M059J (cell line): Measurements from ENCODE around the gene ANP32A. TPM values are rescaled to one million over a fixed set of nuclear protein-coding genes. Genes with fewer than 3 reads are reported as not detected.
A peak's percentile ranks its signal among the peaks of the same experiment; 100 is the strongest.
"Not testable (repeated sequence)": the region's sequence is repeated elsewhere in the genome, so short reads cannot be mapped to it uniquely, and the experiment has no call there.

Experiments used
- DNase-seq: peaks from one replicate; pipeline ENCODE4 v3.0.0-alpha.2; 2012; ENCODE audit warnings: low read depth
- total RNA-seq: library from RNA; depleted of rRNA; stranded (reverse); fragments of >200 nt; shearing (Covaris generic); gene quantifications from 2 replicates; pipeline ENCODE4 v1.2.3, GENCODE V29; 2014; rRNA removed

The ANP32A gene
- 102 and 114 TPM in 2 replicates for total RNA-seq

DNA sequence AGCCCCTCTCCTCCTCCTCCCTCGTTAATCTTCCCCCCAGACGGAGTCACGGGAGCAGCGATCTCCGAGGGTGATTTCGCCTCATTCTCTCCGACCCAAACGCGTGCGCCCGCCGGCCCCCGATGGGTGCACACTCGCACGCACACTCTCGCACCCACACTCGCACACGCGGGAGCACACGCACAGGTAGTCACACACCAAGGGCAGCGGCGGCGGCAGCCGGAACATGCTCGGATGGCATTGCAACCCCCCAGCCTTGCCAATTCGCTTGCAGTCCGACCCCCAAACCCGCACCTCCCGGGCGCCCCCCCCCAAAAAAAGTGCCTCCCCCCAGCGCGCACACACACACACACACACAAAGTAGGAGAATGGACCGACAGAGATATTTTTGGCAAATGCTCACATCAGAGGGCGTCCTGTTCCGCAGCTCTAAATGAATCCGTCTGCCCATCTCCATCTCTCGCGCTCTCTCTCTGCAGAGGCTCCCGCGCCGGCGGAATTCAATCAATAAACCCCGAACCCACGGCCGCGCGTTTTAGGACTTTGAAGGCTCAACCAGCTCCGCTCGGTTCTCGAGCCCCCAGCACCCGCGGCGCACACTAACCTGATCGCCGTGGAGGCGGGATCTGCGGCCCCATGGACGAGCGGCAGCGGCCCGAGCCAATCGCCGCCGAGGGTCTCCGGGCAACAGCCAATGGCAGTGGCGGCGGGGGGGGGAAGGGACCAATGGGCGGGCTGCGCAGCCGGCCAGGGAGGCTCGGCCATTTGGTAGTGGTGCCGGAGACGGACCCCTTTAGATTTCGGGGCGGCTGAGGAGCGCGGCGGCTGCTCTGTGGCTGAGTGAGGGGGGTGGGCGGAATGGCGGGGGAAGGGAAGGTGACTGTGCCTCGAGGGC, at the start of gene ANP32A:
Gene ANP32A, minus strand, starts transcription at position 601 of the 895 bp plus-strand sequence. Its CDS starts 144 bp downstream, at position 457.
- DNase-seq: peak; percentile 90

DNA sequence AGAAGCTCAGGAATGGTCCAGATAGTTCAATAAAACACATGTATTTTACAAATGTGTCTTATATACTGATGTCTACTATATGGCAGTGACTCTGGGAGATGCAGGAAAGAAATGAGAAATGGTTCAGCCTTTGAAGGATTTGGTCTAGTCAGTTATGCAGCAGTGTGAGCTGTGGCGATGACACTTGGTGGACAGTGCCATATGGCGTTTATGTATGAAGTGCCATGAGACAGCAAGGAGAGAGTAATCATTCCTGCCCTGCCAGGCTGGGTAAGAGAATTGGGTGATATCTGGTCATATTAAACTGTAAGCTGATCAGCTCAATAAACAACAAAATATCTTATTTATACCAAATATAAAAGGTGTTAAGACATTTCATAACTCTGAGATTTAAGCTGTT, 47.6 kb upstream of the ANP32A start:
- no peak for DNase-seq

DNA sequence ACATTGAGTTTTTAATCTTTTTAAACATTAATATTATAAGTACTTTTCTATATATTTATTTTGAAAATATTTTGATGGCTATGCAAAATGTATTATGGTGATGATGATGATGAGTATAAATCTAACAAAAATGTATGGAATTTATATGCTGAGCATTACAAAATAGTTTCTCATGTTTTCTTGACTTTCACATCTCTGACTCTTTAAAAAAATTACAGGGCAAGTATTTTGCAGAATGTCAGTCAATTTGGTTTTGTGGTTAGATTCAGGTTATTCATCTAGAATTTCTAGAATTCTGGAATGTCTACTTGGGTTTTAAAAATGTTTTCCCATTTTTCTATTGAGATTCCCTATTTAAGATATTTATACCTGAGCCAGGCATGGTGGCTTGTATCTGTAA, 41.7 kb upstream of the ANP32A start:
- DNase-seq: no peak

GRCh38 chr15:68858666-68859065, 38.0 kb upstream of the ANP32A start:
- DNase-seq: not testable (repeated sequence)

GRCh38 chr15:68857443-68857842, 36.7 kb upstream of the ANP32A start:
- DNase-seq: not testable (repeated sequence)

GRCh38 chr15:68852461-68852860, 31.8 kb upstream of the ANP32A start:
- DNase-seq: no peak

DNA sequence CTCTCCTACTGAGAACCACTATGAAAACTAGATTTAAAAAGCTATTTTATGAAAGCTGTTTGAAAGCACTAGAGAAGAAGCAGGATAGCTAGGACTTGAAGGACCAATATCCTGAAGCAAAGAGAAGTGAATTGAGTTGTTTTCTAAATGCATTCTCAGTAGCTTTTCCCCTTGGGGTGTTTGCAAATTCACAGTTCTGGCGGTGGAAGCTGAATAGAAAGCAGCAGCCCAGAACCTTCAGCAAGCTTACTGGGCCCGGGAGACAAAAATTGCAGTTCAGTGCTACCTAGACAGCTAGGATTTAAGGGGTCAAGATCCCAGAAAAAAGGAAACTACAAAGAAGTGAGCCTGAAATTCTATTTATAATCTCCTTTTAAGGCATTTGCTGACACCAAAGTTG, 31.3 kb upstream of the ANP32A start:
- no peak for DNase-seq

DNA sequence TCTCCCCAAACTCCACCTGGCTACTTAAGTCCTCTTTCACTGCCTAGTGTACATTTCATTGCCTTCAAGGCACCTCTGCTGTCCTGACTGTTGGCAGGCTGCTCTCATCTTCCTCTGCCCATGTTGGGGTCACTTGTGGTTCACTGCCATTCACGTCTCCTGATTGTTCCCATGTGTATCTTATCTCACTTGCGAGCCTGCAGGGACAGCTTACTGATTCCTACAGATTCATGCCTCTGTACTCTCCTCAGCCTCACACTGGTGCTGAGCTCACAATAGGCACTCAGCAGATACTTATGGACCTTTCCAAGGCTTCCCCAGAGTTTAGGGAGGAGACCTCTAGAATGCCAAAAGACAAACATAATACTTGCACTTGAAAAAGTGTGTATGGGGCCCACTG, 28.8 kb upstream of the ANP32A start:
- DNase-seq: no peak

DNA sequence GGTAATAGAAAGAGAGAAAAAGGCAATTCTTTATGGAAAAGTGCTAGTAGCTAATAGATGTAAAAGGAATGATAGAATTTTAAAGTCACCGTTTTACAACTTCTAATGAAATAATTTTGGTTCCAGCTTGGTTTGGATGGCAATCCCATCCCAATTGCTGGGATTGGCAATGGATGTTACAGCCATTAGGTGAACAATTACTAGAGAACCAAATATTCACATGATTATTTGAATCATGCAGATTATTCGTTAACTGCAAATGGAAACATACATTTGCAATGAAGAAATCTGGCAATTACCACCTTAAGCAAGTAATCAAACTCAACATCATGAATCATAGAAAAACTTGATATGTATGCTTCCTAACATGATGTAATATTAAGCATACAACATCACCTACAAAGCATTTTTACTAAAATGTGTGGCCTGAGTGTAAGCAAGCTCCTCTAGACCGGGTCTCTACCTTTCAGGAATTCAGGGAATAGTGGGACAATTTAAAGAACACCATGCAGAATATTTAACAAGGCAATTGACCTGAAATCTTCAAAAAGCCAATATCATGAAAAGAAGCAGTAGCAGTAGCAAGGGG, 26.2 kb upstream of the ANP32A start:
- no peak for DNase-seq

- no peak for DNase-seq
These were observed 24.3 kb upstream of the ANP32A start for GRCh38 chr15:68844856-68845550.

DNA sequence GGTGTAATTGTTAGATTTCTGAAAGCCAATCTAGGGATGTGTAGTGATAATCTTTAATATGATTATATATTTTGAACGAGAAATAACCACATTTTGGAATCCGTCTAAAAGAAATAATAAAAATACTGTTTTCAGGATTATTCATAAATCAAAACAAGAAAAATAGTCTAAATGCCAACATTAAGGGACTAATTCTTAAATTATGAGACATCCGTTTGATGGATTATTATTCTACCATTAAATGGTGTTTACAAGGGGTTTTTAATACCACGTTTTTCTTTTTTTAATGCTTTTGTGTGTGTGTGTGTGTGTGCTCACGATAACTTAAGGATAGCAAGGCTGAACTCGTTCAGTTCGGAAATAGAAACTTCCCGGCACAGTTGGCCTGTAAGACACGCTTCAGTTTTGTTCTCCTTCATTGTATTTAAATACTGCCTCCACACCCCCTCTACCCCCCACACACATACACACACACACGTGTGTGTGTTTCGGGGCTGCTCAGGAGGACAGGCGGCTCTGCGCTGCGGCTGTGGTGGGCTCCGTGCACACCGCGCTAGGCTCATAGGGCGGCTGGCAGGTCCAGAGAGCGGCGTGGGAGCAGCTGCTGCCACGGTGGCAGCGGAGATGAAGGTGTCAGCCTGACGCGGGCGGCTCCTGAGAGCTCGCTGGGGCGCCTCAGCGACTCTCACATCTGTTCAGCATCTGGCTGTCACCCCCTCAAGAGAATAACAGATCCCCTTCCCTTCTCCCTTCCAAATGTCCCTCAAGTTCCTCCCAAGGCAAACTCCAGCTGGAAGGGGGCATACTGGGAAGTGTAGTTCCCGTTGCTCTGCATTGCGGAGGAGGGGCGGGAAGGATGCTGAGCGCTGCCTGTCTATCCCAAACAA, 23.0 kb upstream of the ANP32A start:
- DNase-seq: peak; percentile 18

GRCh38 chr15:68842958-68843357, 22.3 kb upstream of the ANP32A start:
- no peak for DNase-seq

GRCh38 chr15:68834346-68834745, 13.7 kb upstream of the ANP32A start:
- DNase-seq: no peak

GRCh38 chr15:68833700-68834331, 13.1 kb upstream of the ANP32A start:
- DNase-seq: no peak

DNA sequence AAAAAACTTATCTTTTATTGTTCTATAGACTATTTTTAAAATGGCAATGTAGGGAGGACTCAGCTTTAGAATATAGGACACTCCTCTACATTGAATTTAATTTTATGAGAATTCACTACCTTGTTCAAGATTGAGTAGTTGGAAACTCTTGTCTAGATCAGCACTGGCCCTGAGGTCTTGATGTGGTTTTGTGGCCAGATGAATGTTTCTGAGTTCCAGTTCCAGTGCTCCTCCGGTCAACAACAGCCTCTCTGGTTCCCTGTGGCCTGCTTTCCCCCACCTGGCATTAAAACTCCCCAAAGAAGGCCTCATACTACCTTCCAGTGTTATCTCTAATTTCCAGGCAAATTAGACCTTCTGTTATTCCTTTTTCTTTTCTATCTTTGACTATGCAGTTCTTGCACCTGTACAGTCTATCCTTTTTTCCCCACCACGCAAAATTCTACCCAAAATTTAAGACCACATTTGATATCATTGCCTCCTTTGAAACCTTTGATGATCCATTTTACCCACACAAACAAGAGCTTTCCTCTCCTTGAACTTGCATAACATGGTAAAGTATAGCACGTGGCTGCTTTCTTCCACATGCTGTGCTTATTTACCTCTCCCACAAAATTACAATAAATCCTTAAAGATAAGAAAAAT, 9.6 kb upstream of the ANP32A start:
- DNase-seq: no peak

- peak; percentile 14 for DNase-seq
These were observed 8.4 kb upstream of the ANP32A start for GRCh38 chr15:68829068-68829467.

DNA sequence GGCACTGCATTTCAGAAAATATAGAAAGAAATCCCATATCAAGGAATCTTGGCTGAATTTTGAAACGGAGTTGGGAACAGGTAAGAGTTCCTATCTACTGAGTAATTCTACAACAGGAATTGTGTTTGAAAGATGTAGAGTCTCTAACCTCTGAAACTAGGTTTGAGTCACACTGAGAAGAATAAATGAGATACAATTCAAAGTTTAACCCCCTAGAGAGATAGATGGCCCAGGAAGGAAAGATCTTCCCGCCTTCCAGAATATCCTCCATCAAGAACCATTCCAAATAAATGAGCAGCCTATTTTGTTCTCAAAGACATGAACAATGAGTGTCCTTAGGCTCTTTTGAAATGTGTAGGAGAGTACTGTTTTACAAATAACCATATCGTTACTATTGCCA, 2.9 kb upstream of the ANP32A start:
- no peak for DNase-seq

DNA sequence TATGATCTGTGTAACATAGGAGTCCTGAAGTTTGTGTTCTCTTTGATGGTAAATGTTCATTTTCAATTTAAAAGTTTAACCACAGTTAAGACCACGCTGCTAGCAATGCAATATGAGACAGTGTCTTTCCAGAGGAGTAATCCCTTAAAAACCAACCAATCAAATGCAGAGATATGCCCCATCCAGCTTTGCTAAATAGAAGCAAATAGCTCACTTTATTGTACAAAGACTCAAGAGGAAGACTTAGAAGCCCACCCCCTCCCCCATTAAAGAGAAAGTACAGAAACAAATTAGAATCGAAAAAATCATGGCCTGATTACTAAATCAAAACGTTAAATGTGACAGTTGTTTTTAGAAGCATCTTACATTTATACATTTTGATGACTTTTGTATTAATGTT, 2.1 kb upstream of the ANP32A start:
- DNase-seq: no peak

- DNase-seq: peak; percentile 55
These were observed 1.2 kb upstream of the ANP32A start for GRCh38 chr15:68821841-68822381.

GRCh38 chr15:68821190-68821840, 620 bp upstream of the ANP32A start:
- DNase-seq: no peak
